ENCODE data around the gene ELOB.
"Not testable (repeated sequence)": the region's sequence is repeated elsewhere in the genome, so short reads cannot be mapped to it uniquely, and the experiment has no call there.

The ELOB gene

GRCh38 chr16:2743007-2743810 is 33.9 kb downstream of the ELOB start:
- DNase-seq: no peak

GRCh38 chr16:2742323-2743006 is 34.6 kb downstream of the ELOB start:
- no peak for DNase-seq

GRCh38 chr16:2741168-2741567 is 35.9 kb downstream of the ELOB start:
- DNase-seq: no peak

- no peak for DNase-seq
Measured at GRCh38 chr16:2740476-2740875, 36.6 kb downstream of the ELOB start.

GRCh38 chr16:2739625-2740430 is 37.3 kb downstream of the ELOB start:
- DNase-seq: no peak

GRCh38 chr16:2738615-2739014 is 38.5 kb downstream of the ELOB start:
- DNase-seq: no peak

- DNase-seq: no peak
Measured at GRCh38 chr16:2737895-2738418, 39.1 kb downstream of the ELOB start.

GRCh38 chr16:2737238-2737605 is 39.9 kb downstream of the ELOB start:
- no peak for DNase-seq

- DNase-seq: no peak
Measured at GRCh38 chr16:2736476-2737237, 40.4 kb downstream of the ELOB start.

- no peak for DNase-seq
Measured at GRCh38 chr16:2734844-2735515, 42.1 kb downstream of the ELOB start.

GRCh38 chr16:2728034-2728433 is 49.0 kb downstream of the ELOB start:
- no peak for DNase-seq

- DNase-seq: no peak
Measured at GRCh38 chr16:2726923-2727322, 50.2 kb downstream of the ELOB start.

- DNase-seq: no peak
Measured at GRCh38 chr16:2724816-2725348, 52.2 kb downstream of the ELOB start.

- no peak for DNase-seq
Measured at GRCh38 chr16:2724088-2724676, 52.9 kb downstream of the ELOB start.

GRCh38 chr16:2721634-2722173 is 55.4 kb downstream of the ELOB start:
- DNase-seq: not testable (repeated sequence)
